MG63 (cell line): ENCODE results near the gene DLG5. TPM values are rescaled to one million over a fixed set of nuclear protein-coding genes. Genes with fewer than 3 reads are reported as not detected.

Experiments used
- DNase-seq: peaks from one replicate; pipeline ENCODE4 v3.0.0-alpha.2; 2020
- H3K27me3 ChIP-seq: fragments of 250-450 bp; sonication (Bioruptor Pico); 2 replicates; pipeline ENCODE4 v1.5.1; 2020; ENCODE audit warnings: mild to moderate bottlenecking, moderate library complexity
- H3K36me3 ChIP-seq: fragments of 250-450 bp; sonication (Bioruptor Pico); 2 replicates; pipeline ENCODE4 v1.5.1; 2020; ENCODE audit warnings: mild to moderate bottlenecking, moderate library complexity
- H3K4me3 ChIP-seq: fragments of 250-450 bp; sonication (Bioruptor Pico); 2 replicates; pipeline ENCODE4 v1.5.1; 2020; ENCODE audit warnings: mild to moderate bottlenecking, moderate library complexity
- H3K9me3 ChIP-seq: fragments of 250-450 bp; sonication (Bioruptor Pico); 2 replicates; pipeline ENCODE4 v1.5.1; 2020; ENCODE audit warnings: mild to moderate bottlenecking, moderate library complexity
- total RNA-seq: library from RNA; depleted of rRNA; stranded (reverse); fragments of >200 nt; shearing (Covaris generic); gene quantifications from 2 replicates; pipeline ENCODE4 v1.2.3, GENCODE V29; 2014; ENCODE audit warnings: low replicate concordance

Gene DLG5
- total RNA-seq, 1 experiment from 2014 or later = 33.8 TPM

DNA sequence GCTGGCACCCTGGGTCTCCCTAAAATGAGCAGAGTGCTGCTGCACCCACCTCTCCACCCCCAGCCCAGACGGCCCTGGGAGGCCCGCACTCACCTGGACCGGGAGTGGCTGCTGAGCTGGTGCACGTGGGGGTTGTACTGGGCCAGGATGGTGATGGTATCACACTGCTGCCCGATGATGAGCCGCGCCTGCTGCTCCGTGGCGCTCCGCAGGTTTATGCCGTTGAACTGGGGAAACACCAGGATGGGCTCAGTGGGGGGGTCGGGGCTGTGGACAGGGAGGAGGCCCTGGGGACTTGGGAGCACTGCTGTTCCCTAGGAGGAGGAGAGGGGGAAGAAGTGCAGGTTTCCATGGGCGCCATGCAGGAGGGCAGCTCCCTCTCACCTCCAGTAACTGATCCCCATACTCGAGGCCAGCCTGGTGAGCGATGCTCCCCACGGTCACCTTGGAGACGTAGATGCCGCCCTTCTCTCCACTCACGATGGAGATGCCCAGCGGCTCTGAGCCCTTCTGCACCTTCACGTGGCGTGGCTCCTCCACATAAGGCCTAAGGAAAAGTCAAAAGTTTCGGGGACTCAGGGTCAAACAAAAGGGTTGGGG lies 114.6 kb downstream of the DLG5 start:
- Histone ChIP-seq H3K36me3 (peaks cover 28% of the 10 kb centered on the region), H3K4me3 (no peak overlapping the region), H3K9me3 (no peaks in the 10 kb centered on the region), H3K27me3 (no peaks in the 10 kb centered on the region)
- DNase-seq = no peak

DNA sequence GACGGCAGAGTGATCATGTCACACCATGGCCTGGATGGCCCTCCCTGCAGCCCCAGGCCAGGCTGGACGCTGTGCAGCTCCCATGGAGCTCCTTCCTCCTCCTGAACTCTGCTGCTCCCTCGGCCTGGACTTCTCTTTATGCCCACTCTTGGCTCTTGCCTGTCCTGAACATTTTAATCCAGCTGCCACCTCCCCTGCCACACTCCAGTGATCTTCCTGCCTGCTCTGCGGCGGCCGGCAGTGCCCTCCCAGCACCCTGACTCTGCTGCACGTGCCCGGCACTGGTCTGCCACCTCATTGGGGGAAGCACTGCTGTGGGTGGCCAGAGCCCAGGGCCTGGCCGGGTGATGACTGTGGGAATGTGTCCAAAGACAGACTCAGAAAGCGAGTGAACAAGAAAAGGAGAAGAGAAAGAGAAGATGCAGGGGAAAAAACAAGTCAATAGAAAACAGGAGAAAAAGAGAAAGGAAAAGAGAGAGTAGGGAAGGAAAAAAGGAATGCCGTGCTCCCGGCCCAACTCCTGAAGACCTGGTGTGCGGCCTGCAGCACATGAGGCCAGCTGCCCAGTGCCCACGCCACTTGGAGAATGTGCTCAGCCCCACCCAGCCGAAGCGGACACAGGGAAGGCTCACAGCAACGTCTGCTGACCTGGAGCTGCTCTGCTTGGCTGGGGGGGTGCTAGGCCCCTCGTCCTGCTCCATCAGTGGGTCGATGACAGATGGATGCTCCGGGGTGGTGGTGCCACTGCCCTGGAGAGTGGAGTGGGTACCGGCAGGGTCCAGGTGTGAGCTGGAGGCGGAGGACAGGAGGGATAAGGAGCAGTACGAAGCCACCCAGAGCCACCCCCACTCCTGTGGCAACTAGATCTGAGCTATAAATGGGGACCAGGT lies 115.9 kb downstream of the DLG5 start:
- Histone ChIP-seq H3K9me3 (no peaks in the 10 kb centered on the region), H3K4me3 (no peak overlapping the region), H3K36me3 (peaks cover 29% of the 10 kb centered on the region), H3K27me3 (no peaks in the 10 kb centered on the region)
- no peak for DNase-seq

DNA sequence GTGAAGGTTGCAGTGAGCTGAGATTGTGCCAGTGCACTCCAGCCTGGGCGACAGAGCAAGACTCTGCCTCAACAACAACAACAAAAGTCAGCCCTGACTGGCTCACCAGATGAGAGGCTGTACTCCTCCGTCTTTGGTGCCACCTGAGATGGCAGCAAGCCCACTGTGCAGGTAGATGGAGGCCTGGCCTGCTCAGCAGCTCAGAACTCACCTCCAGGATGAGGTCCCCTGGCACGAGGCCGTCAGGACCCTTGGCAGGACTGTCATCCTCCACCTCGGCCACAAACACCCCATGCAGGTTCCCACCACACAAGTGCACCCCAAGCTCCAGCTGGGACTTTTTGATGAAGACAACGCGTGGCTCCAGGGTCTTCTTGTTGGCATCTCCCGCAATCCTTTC lies 117.2 kb downstream of the DLG5 start:
- Histone ChIP-seq H3K9me3 (no peaks in the 10 kb centered on the region), H3K36me3 (peaks cover 32% of the 10 kb centered on the region), H3K27me3 (no peaks in the 10 kb centered on the region), H3K4me3 (no peak overlapping the region)
- DNase-seq = no peak

DNA sequence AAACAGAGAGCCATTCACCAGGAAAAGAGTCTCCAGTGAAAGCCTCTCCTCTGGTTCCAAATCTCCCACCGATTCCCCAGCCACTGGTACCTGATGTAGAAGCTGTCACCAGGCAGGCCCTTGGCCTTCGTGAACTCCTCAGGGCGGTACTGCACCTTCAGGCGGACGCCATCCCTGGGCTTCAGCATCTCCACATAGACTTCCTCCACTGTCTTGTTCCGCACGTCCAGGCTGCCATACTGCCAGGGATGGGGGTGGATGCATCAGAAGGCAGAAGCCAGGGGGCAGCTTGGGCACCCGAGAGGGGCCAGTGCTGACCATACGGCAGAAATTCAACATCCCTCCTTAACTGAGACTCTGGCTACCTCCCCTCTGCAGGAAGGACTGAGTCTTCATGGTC lies 118.8 kb downstream of the DLG5 start:
- Histone ChIP-seq H3K27me3 (no peaks in the 10 kb centered on the region), H3K36me3 (peaks cover 43% of the 10 kb centered on the region), H3K4me3 (no peak overlapping the region), H3K9me3 (no peaks in the 10 kb centered on the region)
- no peak for DNase-seq

DNA sequence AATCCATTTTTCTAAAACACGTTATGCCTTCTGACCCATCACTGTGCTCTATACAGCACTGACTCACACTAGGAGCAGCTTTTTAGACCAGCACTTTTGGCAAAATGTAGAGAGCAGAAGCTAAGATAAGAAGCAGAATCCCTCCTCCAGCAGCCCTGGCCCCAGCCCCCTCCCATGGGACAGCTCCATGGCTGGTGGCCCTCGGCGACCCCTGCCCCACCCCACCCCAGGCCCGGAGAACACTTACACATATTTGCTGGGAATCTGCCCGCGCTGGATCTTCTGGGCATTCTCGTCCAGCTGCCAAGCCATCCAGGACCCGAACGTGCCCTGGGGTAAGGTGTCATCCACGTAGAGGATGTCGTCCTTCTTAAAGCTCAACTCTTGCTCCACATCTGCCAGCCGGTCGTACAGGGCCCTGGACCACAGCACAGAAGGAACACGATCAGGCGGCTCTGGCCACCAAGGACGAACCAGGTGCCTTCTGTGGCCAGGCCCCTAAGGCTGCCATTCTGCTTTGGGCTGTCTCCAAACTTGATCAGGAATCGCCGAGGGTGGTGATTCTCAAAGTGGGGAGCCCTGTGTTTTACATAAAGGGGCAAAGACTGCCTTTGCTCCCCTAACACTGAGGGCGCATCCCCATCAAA lies 119.9 kb downstream of the DLG5 start:
- no peaks in the 10 kb centered on the region for H3K9me3 ChIP-seq
- H3K27me3 ChIP-seq = no peaks in the 10 kb centered on the region
- H3K36me3 ChIP-seq = peaks cover 43% of the 10 kb centered on the region
- DNase-seq = no peak
- no peak overlapping the region for H3K4me3 ChIP-seq

DNA sequence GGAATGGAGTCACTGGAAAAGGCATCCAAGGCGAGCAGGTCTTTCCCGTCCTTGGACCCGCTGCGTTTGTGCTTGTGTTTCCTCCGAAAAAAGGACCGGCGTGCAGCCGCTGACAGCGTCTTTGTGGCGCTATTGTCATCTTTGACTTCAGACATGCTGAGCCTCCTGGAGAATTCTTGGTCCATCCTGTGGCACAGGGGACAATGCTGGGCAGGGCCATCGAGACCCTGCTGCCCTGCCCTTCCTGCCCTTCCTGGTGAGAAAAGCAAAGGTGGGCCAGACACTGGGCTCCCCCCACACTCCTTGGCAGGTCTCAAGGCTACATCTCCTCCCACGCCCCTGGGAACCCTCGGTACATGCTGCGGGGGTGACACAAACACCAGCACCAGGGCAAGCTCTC lies 120.9 kb downstream of the DLG5 start:
- Histone ChIP-seq H3K36me3 (peaks cover 45% of the 10 kb centered on the region), H3K4me3 (no peak overlapping the region), H3K9me3 (no peaks in the 10 kb centered on the region), H3K27me3 (no peaks in the 10 kb centered on the region)
- DNase-seq = no peak

DNA sequence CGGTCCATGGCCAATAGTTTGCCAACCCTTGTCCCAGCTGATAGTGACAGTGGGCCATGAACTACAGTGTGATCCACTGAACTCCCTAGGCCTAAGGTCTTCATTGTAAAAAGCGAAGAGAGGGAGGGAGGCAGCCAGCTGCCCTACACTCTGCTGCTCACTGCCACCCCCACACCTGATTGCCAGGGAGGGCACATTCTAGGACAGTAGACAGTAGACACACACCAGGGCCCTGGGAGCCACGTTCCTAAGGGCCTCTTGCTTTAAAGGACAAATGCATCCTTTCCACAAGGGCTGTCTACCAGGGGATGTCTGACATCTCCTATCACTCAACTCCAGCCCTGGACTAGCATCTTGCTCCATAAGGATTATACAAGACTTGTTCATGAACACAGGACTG lies 122.2 kb downstream of the DLG5 start:
- Histone ChIP-seq H3K27me3 (no peaks in the 10 kb centered on the region), H3K4me3 (no peak overlapping the region), H3K9me3 (no peaks in the 10 kb centered on the region), H3K36me3 (peaks cover 44% of the 10 kb centered on the region)
- no peak for DNase-seq

DNA sequence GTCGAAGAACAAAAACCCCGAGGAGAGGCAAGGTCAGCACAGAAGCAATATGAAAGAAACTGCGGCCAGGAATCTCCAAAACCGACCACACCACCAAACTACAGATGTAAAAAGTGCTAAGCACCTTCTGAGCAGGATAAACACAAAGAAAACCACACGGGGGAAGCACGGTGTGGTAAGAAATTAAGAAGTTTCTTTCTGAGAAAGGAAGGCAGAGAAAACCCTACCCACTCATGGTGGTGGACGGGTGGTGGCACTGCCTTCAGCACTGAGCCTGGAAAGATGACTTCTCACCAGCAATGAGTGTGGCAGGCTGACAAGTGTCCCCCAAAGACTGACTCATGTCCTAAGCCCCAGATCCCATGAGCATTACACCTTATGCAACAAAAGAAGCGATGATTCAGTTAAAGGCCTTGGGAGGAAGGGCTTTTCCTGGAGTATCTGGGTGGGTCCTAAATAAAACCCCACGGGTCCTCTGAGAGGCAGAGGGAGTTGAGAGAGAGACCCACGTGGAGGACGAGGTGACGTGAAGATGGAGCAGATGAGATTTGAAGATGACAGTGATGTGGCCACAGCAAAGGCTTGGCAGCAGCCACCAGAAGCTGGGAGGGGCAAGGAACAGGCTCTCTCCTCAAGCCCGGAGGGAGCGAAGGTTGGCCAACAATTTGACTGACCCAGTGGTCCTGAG lies 124.9 kb downstream of the DLG5 start:
- Histone ChIP-seq H3K9me3 (no peaks in the 10 kb centered on the region), H3K27me3 (no peaks in the 10 kb centered on the region), H3K4me3 (no peak overlapping the region), H3K36me3 (peaks cover 48% of the 10 kb centered on the region)
- no peak for DNase-seq

DNA sequence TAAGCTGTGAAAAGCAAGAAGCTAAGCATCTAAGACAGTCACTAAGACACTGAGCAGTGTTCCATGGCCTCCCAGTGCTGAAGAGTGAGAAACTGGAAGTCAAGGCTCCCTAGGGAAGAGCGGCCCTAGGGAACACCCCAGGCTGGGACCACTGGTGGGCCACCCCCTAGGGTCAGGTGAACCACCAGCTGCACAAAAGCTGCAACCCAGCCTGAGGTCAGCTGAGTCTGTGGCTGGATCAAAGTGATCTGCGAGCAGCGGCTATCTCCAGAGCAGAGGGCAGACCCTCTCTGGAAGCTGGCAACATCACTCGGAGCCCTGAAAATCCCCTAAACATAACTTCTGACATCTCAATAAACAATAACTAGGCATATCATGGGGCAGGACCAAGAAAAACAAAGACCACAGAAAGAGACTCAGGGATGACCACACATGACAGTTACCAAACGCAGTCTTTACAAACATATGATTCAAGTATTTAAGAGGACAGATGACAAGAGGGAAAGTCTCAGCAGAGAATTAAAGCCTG lies 125.8 kb downstream of the DLG5 start:
- Histone ChIP-seq H3K36me3 (peaks cover 48% of the 10 kb centered on the region), H3K4me3 (no peak overlapping the region), H3K27me3 (no peaks in the 10 kb centered on the region), H3K9me3 (no peaks in the 10 kb centered on the region)
- no peak for DNase-seq

DNA sequence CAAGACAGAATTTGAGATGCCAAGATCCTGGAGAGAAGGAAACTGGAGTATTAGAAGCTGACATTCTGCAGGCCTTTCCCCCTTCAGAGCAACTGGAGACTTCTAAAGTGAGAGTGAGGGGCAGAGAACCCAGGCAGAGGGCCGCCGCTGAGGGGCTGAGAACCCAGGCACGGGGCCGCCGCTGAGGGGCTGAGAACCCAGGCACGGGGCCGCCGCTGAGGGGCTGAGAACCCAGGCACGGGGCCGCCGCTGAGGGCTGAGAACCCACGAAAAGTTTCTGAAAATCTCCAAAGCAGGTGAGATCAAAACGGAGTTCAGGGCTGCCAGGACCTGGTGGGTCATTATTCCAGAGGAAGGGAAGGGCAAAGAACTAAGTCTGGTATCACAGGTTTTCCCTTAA lies 126.2 kb downstream of the DLG5 start:
- H3K36me3 ChIP-seq = peaks cover 48% of the 10 kb centered on the region
- no peak for DNase-seq
- H3K9me3 ChIP-seq = no peaks in the 10 kb centered on the region
- no peak overlapping the region for H3K4me3 ChIP-seq
- no peaks in the 10 kb centered on the region for H3K27me3 ChIP-seq

DNA sequence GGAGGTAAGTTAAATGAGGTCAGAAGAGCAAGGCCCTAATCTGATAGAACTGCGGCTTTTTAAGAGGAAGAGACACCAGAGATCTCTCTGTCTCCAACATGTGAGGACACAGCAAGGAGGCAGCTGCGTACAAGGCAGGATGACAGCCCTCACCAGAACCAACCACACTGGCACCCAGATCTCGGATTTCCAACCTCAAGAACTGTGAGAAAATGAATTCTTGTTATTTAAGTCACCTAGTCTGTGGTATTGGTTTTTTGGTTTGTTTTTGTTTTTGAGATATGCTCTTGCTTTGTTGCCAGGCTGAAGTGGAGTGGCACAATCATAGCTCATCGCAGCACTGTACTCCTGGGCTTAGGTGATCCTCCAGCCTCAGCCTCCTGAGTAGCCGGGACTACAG lies 127.2 kb downstream of the DLG5 start:
- H3K4me3 ChIP-seq = no peak overlapping the region
- no peaks in the 10 kb centered on the region for H3K9me3 ChIP-seq
- no peaks in the 10 kb centered on the region for H3K27me3 ChIP-seq
- no peak for DNase-seq
- H3K36me3 ChIP-seq = peaks cover 42% of the 10 kb centered on the region

DNA sequence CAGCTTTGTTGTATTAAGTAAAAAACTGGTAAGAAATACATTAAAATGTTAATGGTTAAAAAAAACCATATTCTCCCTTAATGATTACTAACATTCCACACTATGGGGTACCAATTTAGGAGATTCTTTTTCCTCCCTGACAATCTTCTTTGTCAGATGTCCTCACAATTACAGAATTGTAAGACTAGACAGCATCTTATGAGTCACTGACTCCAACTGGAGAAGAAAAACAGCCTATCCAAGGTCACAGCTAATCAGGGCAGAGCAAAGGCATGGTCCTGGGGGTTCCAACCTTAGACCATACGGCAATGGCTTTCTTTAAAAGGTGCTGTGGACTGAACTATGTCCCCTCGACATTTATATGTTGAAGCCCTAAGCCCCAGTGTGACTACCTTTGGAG lies 127.6 kb downstream of the DLG5 start:
- H3K4me3 ChIP-seq = no peak overlapping the region
- no peaks in the 10 kb centered on the region for H3K27me3 ChIP-seq
- DNase-seq = no peak
- no peaks in the 10 kb centered on the region for H3K9me3 ChIP-seq
- H3K36me3 ChIP-seq = peaks cover 38% of the 10 kb centered on the region

DNA sequence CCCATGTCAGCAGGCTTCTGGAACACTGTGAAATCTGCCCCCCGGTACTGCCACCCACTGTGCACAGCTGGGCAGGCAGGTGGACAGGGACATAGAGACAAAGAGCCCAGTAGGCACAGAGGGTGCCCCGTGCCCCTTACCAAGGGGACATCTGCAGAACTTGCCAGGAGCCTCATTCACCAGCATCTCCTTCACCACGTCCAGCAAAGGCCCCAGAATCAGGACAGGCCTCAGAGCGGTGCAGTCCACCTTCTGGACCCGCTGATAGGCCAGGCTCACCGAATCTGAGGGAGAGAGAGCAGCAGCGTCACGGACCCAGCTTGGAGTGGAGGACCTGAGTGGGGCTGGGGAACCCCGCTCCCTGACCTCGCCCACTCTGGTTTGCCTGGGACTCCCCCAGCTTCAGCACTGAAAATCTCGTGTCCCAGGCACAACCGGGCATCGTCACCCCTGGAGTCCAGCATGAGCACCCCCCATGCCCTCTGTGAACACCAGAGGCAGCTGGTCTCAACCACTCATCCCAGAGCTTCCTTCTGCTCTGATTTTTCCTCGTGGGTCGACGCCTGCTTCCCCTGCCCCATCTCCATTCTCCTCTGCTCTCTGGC lies 130.1 kb downstream of the DLG5 start:
- H3K9me3 ChIP-seq = no peaks in the 10 kb centered on the region
- DNase-seq = no peak
- H3K27me3 ChIP-seq = no peaks in the 10 kb centered on the region
- H3K4me3 ChIP-seq = no peak overlapping the region
- peaks cover 42% of the 10 kb centered on the region for H3K36me3 ChIP-seq

DNA sequence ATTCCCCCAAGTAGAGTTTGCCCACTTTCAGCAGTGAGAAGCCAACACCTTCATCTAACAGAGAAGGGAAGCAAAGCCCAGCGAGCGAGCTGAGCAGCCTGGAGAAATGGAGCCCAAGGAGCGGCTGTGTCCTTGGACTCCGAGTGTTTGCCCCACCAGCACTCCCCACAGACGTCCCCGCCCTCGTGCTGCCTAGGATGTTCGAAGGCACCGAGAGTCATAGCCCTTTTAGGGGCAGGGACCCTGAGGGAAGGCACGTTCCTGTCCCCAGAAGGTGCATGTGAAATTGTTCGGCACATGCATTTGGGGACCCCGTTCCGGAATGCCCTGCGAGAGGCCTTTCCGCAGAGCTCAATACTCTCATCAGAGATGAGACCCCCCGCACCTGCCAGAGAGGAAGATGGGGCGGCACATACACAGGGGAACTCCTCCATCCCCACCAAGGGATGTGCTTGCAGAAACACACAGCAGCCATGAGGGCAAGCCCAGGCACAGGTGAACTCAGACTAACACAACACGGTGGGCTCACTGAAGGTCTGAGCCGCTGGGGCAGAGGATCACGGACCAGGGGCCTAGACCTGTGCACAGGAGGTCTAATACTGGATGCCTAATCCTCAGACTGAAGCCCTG lies 131.0 kb downstream of the DLG5 start:
- Histone ChIP-seq H3K9me3 (no peaks in the 10 kb centered on the region), H3K27me3 (no peaks in the 10 kb centered on the region), H3K36me3 (peaks cover 42% of the 10 kb centered on the region), H3K4me3 (no peak overlapping the region)
- no peak for DNase-seq

DNA sequence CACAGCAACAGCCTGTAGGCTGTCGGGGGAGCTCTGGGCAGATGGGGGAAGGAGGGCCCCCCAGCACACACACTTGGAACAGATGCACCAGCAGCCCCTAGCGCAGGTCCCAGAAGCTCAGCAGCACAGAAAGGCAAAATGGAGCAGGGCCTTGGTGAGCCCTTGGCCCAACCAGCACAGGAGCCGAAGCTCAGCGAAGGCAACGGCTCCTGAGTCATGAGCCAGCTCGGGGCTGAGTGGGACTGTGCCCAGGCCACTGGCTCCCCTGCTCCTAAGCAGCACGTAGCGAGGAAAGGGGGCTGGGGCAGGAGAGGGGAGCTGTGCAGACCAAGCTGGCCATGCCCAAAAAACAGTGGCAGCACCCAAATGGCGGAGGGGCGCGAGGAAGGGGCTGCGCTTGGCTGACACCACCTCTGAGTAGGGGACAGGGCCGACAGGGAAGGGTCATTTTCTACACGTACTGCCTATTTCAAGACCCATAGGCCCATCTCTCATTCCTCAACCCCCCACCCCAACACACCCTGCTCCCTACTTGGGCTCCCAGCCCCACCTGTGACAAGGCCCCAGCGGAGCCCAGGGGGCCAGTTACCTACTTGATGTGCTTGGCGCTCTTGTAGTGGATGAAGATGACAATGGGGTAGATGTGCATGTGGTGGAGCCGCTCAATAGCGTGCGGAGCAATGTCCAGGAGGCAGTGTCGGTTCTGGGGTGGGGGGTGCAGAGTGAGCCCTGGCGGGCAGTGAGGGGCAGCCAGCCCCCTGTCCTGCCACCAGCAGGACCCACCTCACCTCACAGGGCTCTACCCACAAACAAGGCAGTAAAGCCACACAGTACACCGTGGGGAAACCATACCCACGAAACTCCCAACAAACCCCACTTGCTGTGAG lies 132.1 kb downstream of the DLG5 start:
- no peak overlapping the region for H3K4me3 ChIP-seq
- DNase-seq = no peak
- peaks cover 37% of the 10 kb centered on the region for H3K36me3 ChIP-seq
- no peaks in the 10 kb centered on the region for H3K27me3 ChIP-seq
- H3K9me3 ChIP-seq = no peaks in the 10 kb centered on the region
